ENCODE measurements around the gene SLC16A8. TPM values are rescaled to one million over a fixed set of nuclear protein-coding genes. Genes with fewer than 3 reads are reported as not detected.

SLC16A8 gene
- total and polyA plus RNA-seq, 2 of the 13 experiments (the other 11 are each of a cell fraction or from before 2014, with no cell fraction given), result not detected

DNA sequence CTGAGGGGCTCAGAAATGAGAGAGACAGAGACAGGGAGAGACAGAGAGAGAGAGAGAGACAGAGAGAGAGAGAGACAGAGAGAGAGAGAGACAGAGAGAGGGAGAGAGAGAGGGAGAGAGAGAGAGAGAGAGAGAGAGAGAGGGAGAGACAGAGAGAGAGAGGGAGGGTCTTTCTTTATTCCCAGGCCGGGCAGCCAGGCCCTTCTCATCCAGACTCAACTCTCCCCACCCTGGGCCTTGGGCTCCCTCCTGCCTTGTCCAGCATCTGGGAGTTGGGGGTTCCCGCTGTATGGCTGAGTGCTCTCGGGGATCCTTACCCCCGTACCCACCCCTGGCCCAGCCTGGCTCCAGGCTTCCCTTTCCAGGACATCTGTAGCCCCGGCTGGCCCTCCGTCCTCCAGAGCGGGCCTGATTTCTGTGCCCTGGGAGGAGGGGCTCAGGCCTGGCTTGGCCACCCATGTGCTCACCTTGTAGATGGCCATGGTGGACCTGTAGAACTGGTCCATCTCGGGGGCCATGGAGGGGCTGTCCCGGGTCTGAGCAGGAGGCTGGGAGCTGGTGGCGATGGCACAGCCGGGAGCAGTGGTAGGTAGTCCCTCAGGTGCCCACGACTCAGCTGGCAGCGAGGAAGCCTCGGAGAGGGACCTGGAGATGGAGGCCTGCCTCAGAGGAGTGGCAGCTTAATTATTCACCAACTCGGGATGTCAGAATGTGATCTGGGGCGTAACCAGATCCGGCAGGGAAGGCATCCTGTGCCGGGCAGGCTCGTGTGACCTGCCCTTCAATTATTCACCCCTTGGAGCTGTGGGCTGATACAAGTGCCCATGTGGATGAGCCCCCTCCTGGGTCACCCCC, 26.3 kb upstream of the SLC16A8 start, which contains the start of gene BAIAP2L2 (continued):
- no peak for TF ChIP-seq ZNF256 (CRISPR knock-in tag; conservative IDR thresholded peaks at IDR 0.05)
- peak; percentile 24; the same call in 1 of the 2 replicates for TF ChIP-seq FOXC1 (CRISPR knock-in tag; IDR thresholded peaks at IDR 0.05; ENCODE audit: borderline replicate concordance)
- TF ChIP-seq NCOA5 (CRISPR knock-in tag; IDR thresholded peaks at IDR 0.05), result no peak
- TF ChIP-seq, protein P1, sequence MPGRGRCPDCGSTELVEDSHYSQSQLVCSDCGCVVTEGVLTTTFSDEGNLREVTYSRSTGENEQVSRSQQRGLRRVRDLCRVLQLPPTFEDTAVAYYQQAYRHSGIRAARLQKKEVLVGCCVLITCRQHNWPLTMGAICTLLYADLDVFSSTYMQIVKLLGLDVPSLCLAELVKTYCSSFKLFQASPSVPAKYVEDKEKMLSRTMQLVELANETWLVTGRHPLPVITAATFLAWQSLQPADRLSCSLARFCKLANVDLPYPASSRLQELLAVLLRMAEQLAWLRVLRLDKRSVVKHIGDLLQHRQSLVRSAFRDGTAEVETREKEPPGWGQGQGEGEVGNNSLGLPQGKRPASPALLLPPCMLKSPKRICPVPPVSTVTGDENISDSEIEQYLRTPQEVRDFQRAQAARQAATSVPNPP (CRISPR knock-in tag; IDR thresholded peaks at IDR 0.05), result no peak
- TF ChIP-seq SIX1 (CRISPR knock-in tag; IDR thresholded peaks at IDR 0.05; ENCODE audit: borderline replicate concordance), result peak; percentile 81; the same call in 1 of the 2 replicates
- TF ChIP-seq, protein P2, sequence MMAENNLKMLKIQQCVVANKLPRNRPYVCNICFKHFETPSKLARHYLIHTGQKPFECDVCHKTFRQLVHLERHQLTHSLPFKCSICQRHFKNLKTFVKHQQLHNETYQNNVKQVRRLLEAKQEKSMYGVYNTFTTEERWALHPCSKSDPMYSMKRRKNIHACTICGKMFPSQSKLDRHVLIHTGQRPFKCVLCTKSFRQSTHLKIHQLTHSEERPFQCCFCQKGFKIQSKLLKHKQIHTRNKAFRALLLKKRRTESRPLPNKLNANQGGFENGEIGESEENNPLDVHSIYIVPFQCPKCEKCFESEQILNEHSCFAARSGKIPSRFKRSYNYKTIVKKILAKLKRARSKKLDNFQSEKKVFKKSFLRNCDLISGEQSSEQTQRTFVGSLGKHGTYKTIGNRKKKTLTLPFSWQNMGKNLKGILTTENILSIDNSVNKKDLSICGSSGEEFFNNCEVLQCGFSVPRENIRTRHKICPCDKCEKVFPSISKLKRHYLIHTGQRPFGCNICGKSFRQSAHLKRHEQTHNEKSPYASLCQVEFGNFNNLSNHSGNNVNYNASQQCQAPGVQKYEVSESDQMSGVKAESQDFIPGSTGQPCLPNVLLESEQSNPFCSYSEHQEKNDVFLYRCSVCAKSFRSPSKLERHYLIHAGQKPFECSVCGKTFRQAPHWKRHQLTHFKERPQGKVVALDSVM (CRISPR knock-in tag; IDR thresholded peaks at IDR 0.05), result no peak
- TF ChIP-seq, protein P3, sequence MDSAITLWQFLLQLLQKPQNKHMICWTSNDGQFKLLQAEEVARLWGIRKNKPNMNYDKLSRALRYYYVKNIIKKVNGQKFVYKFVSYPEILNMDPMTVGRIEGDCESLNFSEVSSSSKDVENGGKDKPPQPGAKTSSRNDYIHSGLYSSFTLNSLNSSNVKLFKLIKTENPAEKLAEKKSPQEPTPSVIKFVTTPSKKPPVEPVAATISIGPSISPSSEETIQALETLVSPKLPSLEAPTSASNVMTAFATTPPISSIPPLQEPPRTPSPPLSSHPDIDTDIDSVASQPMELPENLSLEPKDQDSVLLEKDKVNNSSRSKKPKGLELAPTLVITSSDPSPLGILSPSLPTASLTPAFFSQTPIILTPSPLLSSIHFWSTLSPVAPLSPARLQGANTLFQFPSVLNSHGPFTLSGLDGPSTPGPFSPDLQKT (CRISPR knock-in tag; IDR thresholded peaks at IDR 0.05; ENCODE audit: borderline replicate concordance), result no peak
- TF ChIP-seq, protein P4, sequence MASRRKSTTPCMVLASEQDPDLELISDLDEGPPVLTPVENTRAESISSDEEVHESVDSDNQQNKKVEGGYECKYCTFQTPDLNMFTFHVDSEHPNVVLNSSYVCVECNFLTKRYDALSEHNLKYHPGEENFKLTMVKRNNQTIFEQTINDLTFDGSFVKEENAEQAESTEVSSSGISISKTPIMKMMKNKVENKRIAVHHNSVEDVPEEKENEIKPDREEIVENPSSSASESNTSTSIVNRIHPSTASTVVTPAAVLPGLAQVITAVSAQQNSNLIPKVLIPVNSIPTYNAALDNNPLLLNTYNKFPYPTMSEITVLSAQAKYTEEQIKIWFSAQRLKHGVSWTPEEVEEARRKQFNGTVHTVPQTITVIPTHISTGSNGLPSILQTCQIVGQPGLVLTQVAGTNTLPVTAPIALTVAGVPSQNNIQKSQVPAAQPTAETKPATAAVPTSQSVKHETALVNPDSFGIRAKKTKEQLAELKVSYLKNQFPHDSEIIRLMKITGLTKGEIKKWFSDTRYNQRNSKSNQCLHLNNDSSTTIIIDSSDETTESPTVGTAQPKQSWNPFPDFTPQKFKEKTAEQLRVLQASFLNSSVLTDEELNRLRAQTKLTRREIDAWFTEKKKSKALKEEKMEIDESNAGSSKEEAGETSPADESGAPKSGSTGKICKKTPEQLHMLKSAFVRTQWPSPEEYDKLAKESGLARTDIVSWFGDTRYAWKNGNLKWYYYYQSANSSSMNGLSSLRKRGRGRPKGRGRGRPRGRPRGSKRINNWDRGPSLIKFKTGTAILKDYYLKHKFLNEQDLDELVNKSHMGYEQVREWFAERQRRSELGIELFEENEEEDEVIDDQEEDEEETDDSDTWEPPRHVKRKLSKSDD (CRISPR knock-in tag; IDR thresholded peaks at IDR 0.05; ENCODE audit: low read depth), result 0 out of 2 replicates have a peak, but pooled peaks have one; percentile 21
- TF ChIP-seq, protein P5, sequence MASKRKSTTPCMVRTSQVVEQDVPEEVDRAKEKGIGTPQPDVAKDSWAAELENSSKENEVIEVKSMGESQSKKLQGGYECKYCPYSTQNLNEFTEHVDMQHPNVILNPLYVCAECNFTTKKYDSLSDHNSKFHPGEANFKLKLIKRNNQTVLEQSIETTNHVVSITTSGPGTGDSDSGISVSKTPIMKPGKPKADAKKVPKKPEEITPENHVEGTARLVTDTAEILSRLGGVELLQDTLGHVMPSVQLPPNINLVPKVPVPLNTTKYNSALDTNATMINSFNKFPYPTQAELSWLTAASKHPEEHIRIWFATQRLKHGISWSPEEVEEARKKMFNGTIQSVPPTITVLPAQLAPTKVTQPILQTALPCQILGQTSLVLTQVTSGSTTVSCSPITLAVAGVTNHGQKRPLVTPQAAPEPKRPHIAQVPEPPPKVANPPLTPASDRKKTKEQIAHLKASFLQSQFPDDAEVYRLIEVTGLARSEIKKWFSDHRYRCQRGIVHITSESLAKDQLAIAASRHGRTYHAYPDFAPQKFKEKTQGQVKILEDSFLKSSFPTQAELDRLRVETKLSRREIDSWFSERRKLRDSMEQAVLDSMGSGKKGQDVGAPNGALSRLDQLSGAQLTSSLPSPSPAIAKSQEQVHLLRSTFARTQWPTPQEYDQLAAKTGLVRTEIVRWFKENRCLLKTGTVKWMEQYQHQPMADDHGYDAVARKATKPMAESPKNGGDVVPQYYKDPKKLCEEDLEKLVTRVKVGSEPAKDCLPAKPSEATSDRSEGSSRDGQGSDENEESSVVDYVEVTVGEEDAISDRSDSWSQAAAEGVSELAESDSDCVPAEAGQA (IDR thresholded peaks at IDR 0.05; ENCODE audit: low read depth), result 0 out of 2 replicates have a peak, but pooled peaks have one; percentile 32
- TF ChIP-seq, protein P5 (CRISPR knock-in tag; IDR thresholded peaks at IDR 0.05; ENCODE audit: borderline replicate concordance), result no peak
- TF ChIP-seq, protein P6, sequence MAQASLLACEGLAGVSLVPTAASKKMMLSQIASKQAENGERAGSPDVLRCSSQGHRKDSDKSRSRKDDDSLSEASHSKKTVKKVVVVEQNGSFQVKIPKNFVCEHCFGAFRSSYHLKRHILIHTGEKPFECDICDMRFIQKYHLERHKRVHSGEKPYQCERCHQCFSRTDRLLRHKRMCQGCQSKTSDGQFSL (CRISPR knock-in tag; IDR thresholded peaks at IDR 0.05), result no peak
- no peak for TF ChIP-seq TEAD3 (CRISPR knock-in tag; optimal IDR thresholded peaks at IDR 0.05; ENCODE audit: borderline replicate concordance)
- TF ChIP-seq ZNF747 (CRISPR knock-in tag; IDR thresholded peaks at IDR 0.05; ENCODE audit: borderline replicate concordance), result no peak
- TF ChIP-seq SYNCRIP (IDR thresholded peaks at IDR 0.05; ENCODE audit: insufficient read depth, low read depth, low read length), result no peak
